Activated CD4-positive, CD25-positive, alpha-beta regulatory T cell treated with anti-CD3 and anti-CD28 coated beads, Interleukin-2, amount 50 U/mL, for 72 hours (primary cell): Measurements from ENCODE around the gene WNT9A.
"Not testable (repeated sequence)": the region's sequence is repeated elsewhere in the genome, so short reads cannot be mapped to it uniquely, and the experiment has no call there.

Experiments
- DNase-seq: peaks from one replicate; pipeline ENCODE4 v3.0.0; 2021

Gene WNT9A

DNA sequence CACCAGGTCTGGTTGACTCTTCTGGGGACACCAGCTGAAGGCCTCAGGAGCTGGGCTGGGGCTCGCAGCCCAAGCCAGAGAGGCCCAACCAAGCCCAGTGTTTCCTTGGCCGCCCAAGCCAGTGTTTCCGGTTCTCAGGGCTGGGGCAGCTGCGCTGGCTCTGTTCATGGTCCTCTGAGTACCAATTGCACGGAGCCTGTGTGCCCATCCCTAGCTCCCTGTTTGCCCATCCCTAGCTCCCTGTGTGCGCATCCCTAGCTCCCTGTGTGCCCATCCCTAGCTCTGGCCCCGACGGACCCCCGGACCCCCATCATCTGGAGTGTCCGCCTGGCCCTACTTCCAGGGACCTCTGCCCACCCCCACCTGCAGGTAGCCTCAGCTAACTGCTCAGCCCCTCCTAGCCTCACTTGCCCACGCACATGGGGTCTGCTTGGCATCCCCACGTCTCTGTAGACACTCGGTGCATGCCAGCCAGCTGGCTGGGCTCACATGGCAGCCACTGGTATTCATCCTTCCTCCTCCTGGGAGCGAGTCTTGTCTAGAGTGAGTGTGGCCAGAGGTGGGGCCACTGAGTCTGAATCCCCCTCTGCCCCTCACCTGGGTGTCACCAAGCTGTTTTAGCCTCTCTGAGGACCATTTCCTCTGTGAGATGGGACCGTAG lies 64.0 kb downstream of the WNT9A start:
- DNase-seq = no peak

DNA sequence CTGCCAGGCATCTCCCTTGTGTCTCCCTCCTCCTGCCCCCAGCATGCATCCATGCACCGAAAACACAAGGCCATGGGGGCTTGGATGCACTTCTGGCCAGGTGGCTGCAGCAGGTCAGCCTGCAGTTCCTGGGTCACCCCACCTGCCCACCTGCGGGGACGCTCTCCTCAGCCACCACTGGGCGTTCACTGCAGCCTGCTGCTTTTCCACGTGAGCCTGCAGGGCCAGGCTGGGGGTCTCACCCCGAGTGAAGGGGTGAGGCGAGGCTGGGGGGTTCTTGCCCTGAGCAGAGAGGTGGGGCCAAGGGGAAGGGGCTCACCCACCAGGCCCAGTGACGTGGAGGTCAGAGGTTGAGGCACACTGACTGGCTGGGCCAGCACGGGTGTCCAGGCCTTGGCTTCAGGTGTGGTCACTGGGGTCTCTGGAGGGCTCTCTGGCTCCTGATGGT lies 64.6 kb downstream of the WNT9A start:
- DNase-seq = peak; percentile 25

DNA sequence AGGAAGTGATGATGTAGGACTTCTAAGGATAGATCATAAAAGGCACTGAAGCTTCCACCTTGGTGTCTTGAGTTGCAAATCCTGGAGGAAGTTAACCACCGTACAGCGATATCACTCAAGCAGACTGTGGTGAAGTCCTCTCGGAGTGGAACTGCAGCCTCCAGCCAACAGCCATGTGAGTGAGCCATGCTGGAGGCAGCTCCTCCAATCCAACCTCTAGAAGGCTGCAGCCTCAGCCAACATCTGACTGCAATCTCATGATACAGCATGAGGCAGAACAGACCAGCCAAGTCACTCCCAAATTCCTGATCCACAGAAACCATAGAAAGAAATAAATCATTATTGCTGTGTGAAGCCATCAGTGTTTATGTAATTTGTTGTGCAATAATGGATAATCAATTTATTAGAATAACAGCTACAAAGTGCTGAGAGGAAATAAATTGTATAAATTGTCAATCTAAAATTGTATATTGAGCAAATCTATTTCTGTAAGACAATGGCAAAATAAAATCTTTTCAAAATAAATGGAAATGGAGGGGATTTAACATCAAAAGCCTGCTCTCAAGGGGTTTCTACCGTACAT lies 67.3 kb downstream of the WNT9A start:
- DNase-seq = no peak

DNA sequence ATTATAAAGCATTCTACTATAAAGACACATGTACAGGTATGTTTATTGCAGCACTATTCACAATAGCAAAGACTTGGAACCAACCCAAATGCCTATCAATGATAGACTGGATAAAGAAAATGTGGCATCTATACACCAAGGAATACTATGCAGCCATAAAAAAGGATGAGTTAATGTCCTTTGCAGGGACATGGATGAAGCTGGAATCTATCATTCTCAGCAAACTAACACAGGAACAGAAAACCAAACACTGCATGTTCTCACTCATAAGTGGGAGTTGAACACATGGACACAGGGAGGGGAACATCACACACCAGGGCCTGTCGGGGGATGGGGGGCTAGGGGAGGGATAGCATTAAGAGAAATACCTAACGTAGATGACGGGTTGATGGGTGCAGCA lies 69.9 kb downstream of the WNT9A start:
- not testable (repeated sequence) for DNase-seq

DNA sequence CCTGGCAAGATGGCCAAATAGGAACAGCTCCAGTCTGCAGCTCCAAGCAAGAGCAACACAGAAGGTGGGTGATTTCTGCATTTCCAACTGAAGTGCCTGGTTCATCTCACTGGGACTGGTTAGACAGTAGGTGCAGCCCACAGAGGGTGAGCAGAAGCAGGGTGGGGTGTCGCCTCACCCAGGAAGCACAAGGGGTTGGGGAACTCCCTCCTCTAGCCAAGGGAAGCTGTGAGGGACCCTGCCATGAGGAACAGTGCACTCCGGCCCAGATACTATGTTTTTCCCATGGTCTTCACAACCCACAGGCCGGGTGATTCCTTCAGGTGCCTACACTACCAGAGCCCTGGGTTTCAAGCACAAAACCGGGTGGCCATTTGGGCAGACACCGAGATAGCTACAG lies 75.8 kb downstream of the WNT9A start:
- DNase-seq = not testable (repeated sequence)

DNA sequence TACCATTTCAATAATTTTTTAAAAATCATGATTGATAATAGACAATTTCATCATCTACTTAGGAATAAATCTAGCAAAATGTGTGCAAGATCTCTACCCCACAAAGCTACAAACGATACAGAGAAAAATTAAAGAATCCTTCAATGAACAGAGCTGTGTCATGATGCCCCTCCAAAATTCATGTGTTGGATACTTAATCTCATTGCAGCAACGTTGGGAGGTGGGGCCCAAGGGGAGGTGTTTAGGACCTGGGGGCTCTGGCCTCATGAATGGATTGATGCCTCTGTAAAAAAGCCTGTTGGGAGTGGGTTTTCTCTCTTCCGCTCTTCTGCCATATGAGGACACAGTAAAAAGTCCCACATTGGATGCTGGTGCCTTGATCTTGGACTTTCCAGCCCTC lies 77.4 kb downstream of the WNT9A start:
- DNase-seq = no peak

DNA sequence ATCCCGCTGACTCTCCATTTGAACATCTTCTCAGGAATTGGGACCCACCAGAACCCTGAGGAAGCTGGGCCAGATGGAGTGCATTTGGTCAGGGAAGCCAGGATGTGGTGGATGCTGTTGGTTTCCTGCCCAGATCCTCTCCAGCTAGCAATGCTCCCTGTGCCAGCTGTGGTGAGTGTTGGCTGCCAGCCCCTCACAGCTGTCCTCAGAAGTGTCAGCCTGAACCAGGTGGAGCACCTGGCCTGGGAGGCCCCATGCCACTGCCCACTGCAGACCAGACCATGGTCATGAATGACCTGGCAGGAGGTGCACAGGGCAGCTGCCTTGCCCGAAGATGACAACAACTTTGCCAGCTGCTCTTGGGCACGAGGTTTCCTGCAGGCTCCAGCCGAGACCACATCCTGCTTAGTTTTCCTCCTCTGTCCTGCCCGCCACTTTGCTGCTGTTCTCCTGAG lies 77.9 kb downstream of the WNT9A start:
- DNase-seq = no peak

DNA sequence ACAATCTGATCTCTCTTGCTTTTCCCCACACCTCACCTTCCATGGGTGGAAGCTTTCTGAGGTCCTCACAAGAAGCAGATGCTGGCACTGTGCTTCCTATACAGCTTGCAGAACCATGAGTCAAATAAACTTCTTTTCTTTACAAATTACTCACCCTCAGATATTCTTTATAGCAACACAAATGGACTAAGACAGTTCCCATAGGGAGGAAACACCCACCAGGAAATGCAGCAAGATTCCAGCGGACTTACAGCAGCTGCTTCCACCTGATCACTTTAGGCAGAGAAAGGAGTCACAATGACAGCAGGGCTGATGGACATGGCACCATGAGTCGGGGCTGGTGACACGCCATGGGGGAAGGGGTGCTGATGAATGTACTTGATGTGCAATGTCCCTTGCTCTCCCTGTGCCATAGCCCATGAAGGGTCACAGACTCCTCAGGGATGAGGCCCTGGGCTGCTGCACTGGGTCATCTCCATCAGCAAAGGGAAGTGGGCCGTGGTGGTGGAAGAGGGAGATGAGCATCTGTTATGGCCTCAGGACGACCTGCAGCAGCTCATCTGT lies 78.4 kb downstream of the WNT9A start:
- no peak for DNase-seq
